SK-N-MC (cell line): ENCODE results near the gene ELMO2.

Source experiments
- EZH2 ChIP-seq: fragments of 200-600 bp; sonication (generic); IDR thresholded peaks from one replicate; pipeline ENCODE4 v1.6.1; 2017; ENCODE audit warnings: antibody characterized with exemption
- FOXP2 ChIP-seq: optimal IDR thresholded peaks from 2 replicates; pipeline ENCODE3; 2011; ENCODE audit warnings: mild to moderate bottlenecking, moderate library complexity; ENCODE audit not compliant: insufficient read depth; ENCODE audit errors: extremely low read length, control extremely low read depth
- POLR2AphosphoS5 ChIP-seq: IDR thresholded peaks from 2 replicates; pipeline ENCODE4 v1.6.1; 2012; ENCODE audit warnings: mild to moderate bottlenecking, low read depth, low read length, borderline replicate concordance

DNA sequence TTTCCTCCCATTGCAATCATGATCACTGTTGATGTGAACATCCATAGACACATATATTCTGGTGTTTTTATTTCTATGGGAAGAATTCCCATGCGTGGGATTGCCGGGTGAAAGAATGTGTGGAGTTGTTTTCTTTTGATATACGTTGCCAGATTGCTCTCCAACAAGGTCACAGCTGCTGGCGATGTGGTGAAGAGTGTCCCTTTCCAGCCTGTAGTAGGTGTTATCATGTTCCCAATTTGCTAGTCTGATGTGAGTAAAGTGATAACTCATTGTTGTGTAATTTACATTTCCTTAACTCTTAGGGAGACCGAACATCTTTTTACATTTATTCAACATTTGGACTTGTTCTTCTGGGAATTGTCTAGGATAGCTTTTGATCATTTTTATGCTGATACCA is 14.5 kb upstream of the ELMO2 start:
- TF ChIP-seq EZH2 (no peak), POLR2AphosphoS5 (no peak), FOXP2 (no peak)
